ENCODE measurements around the gene TIMM8A.

DNA sequence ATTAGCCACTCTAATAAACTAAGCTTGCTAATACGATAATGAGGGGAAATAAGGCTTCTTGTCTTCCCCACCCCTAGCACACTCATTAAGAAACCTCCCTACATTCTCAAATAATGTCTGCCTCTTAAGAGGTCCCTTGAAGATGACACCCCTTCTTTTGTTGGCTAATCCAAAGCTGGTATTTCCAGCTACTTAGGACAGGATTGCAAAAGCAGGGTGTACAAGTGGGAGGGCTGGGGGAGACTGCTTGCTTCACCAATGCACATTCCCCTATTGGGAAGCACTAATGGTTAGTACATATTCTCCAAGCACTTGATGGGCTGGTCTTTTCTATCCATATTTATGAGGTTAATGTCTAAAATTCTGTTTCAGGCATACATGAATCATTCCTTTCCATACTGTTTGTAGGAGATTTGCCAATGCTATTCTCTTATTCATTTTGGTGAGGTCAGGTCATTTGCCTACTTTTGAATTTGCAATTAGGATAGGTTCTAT lies 16.8 kb upstream of the TIMM8A start:
- TF ChIP-seq CTCF (IDR thresholded peaks at IDR 0.05): no peak
- no peak for TF ChIP-seq EP300 (IDR thresholded peaks at IDR 0.05)

Measured in ovary (tissue), 3 donors.